ENCODE results near the gene ITGAE.

Gene ITGAE

GRCh38 chr17:3815925-3816324 is 14.9 kb upstream of the ITGAE start:
- DNase-seq: no peak

GRCh38 chr17:3815122-3815521 is 14.1 kb upstream of the ITGAE start:
- DNase-seq: no peak

GRCh38 chr17:3814361-3814760 is 13.4 kb upstream of the ITGAE start:
- no peak for DNase-seq

- no peak for DNase-seq
Observed at GRCh38 chr17:3813171-3813570, 12.2 kb upstream of the ITGAE start.

GRCh38 chr17:3812771-3813170 is 11.8 kb upstream of the ITGAE start:
- no peak for DNase-seq

GRCh38 chr17:3812284-3812683 is 11.3 kb upstream of the ITGAE start:
- DNase-seq: no peak

- no peak for DNase-seq
Observed at GRCh38 chr17:3810019-3810418, 9.0 kb upstream of the ITGAE start.

GRCh38 chr17:3809135-3809534 is 8.1 kb upstream of the ITGAE start:
- DNase-seq: no peak

- DNase-seq: no peak
Observed at GRCh38 chr17:3808701-3809100, 7.7 kb upstream of the ITGAE start.

- no peak for DNase-seq
Observed at GRCh38 chr17:3805581-3805980, 4.6 kb upstream of the ITGAE start.

- no peak for DNase-seq
Observed at GRCh38 chr17:3804503-3804931, 3.5 kb upstream of the ITGAE start.

GRCh38 chr17:3803308-3803640 is 2.3 kb upstream of the ITGAE start:
- no peak for DNase-seq

GRCh38 chr17:3802461-3803307 is 1.7 kb upstream of the ITGAE start:
- DNase-seq: no peak

GRCh38 chr17:3801792-3802191 is 804 bp upstream of the ITGAE start:
- no peak for DNase-seq

- no peak for DNase-seq
Observed at GRCh38 chr17:3801347-3801746, 359 bp upstream of the ITGAE start.

- DNase-seq: no peak
Observed at GRCh38 chr17:3799181-3799945, 1.6 kb downstream of the ITGAE start.

GRCh38 chr17:3798273-3799180 is 2.5 kb downstream of the ITGAE start:
- DNase-seq: no peak

GRCh38 chr17:3796822-3797170 is 4.2 kb downstream of the ITGAE start:
- DNase-seq: no peak

GRCh38 chr17:3796110-3796821 is 4.7 kb downstream of the ITGAE start:
- no peak for DNase-seq

GRCh38 chr17:3795390-3796102 is 5.4 kb downstream of the ITGAE start:
- no peak for DNase-seq

- no peak for DNase-seq
Observed at GRCh38 chr17:3794557-3795389, 6.2 kb downstream of the ITGAE start.

All from NCI-H1436 (cell line).